ENCODE measurements around the gene YKT6.

GRCh38 chr7:44220358-44221112 lies 19.8 kb downstream of the YKT6 start:
- TF ChIP-seq EZH2 (IDR thresholded peaks at IDR 0.05; ENCODE audit: borderline replicate concordance, low read depth, low read length, severe bottlenecking) (no peak), POLR2AphosphoS5 (IDR thresholded peaks at IDR 0.05; ENCODE audit: insufficient read depth, low read depth, low read length) (no peak), CTCF (IDR thresholded peaks at IDR 0.05; ENCODE audit: extremely low read depth in 1 of 2, insufficient read depth in 1 of 2, low read depth in 1 of 2, low read length in 2 of 2) (no peak), FOS (IDR thresholded peaks at IDR 0.05; ENCODE audit: borderline replicate concordance, insufficient read depth, low read length) (no peak), POLR2A (IDR thresholded peaks at IDR 0.05; ENCODE audit: low read depth, low read length) (no peak), MAX (IDR thresholded peaks at IDR 0.05; ENCODE audit: insufficient read depth, insufficient read length) (no peak), JUN (IDR thresholded peaks at IDR 0.05; ENCODE audit: borderline replicate concordance, insufficient read depth, insufficient read length, low read depth) (no peak), MYC (IDR thresholded peaks at IDR 0.05; ENCODE audit: low read depth, low read length) (no peak), GATA2 (IDR thresholded peaks at IDR 0.05; ENCODE audit: insufficient read depth, insufficient read length, low read depth, low read length) (no peak)

All from endothelial cell of umbilical vein (primary cell).